WERI-Rb-1 (cell line): Measurements from ENCODE around the gene TBX15.
"Not testable (repeated sequence)": the region's sequence is repeated elsewhere in the genome, so short reads cannot be mapped to it uniquely, and the experiment has no call there.

Experiments
- DNase-seq: peaks from one replicate; pipeline ENCODE4 v3.0.0-alpha.2; 2020
- H3K27ac ChIP-seq: fragments of 250-450 bp; sonication (Bioruptor Pico); 2 replicates; pipeline ENCODE4 v1.5.1; 2020; ENCODE audit warnings: mild to moderate bottlenecking, moderate library complexity
- H3K27me3 ChIP-seq: fragments of 250-450 bp; sonication (Bioruptor Pico); 2 replicates; pipeline ENCODE4 v1.5.1; 2021; ENCODE audit warnings: mild to moderate bottlenecking, low read depth, moderate library complexity; ENCODE audit not compliant: insufficient read depth, severe bottlenecking
- H3K36me3 ChIP-seq: fragments of 250-450 bp; sonication (Bioruptor Pico); 2 replicates; pipeline ENCODE4 v1.5.1; 2020; ENCODE audit warnings: mild to moderate bottlenecking, moderate library complexity
- H3K4me3 ChIP-seq: 2 replicates; pipeline ENCODE4 v1.5.1; 2011; ENCODE audit warnings: low read depth, mild to moderate bottlenecking, control low read depth, low read length
- H3K9me3 ChIP-seq: fragments of 250-450 bp; sonication (Bioruptor Pico); 2 replicates; pipeline ENCODE4 v1.5.1; 2021; ENCODE audit warnings: mild to moderate bottlenecking, moderate library complexity; ENCODE audit not compliant: severe bottlenecking
- CTCF ChIP-seq: IDR thresholded peaks from 2 replicates; pipeline ENCODE4 v1.5.1; 2011; ENCODE audit warnings: low read depth, mild to moderate bottlenecking, control low read depth, inconsistent platforms, low read length

Gene TBX15

GRCh38 chr1:118920124-118920717, 67.9 kb downstream of the TBX15 start:
- no peaks in the 10 kb centered on the region for H3K36me3 ChIP-seq
- no peak overlapping the region for H3K27ac ChIP-seq
- no peak overlapping the region for H3K4me3 ChIP-seq
- TF ChIP-seq CTCF, result no peak
- no peaks in the 10 kb centered on the region for H3K9me3 ChIP-seq
- DNase-seq, result no peak
- H3K27me3 ChIP-seq, result no peaks in the 10 kb centered on the region

GRCh38 chr1:118918940-118919259, 69.2 kb downstream of the TBX15 start:
- Histone ChIP-seq H3K27ac (no peak overlapping the region), H3K27me3 (no peaks in the 10 kb centered on the region), H3K36me3 (no peaks in the 10 kb centered on the region), H3K9me3 (no peaks in the 10 kb centered on the region), H3K4me3 (no peak overlapping the region)
- TF ChIP-seq CTCF, result no peak
- DNase-seq, result no peak

GRCh38 chr1:118918230-118918939, 69.8 kb downstream of the TBX15 start:
- H3K4me3 ChIP-seq, result no peak overlapping the region
- no peak overlapping the region for H3K27ac ChIP-seq
- TF ChIP-seq CTCF, result no peak
- DNase-seq, result no peak
- no peaks in the 10 kb centered on the region for H3K9me3 ChIP-seq
- no peaks in the 10 kb centered on the region for H3K36me3 ChIP-seq
- H3K27me3 ChIP-seq, result no peaks in the 10 kb centered on the region

- not testable (repeated sequence) for H3K4me3 ChIP-seq, H3K9me3 ChIP-seq, H3K36me3 ChIP-seq, H3K27me3 ChIP-seq, H3K27ac ChIP-seq, DNase-seq
These were observed 71.8 kb downstream of the TBX15 start for GRCh38 chr1:118916346-118916745.

- Histone ChIP-seq H3K27ac (no peak overlapping the region), H3K9me3 (no peaks in the 10 kb centered on the region), H3K4me3 (no peak overlapping the region), H3K27me3 (no peaks in the 10 kb centered on the region), H3K36me3 (no peaks in the 10 kb centered on the region)
- no peak for TF ChIP-seq CTCF
- DNase-seq, result no peak
These were observed 73.6 kb downstream of the TBX15 start for GRCh38 chr1:118914379-118915161.

GRCh38 chr1:118913818-118914217, 74.3 kb downstream of the TBX15 start:
- Histone ChIP-seq H3K36me3 (no peaks in the 10 kb centered on the region), H3K9me3 (no peaks in the 10 kb centered on the region), H3K27ac (no peak overlapping the region), H3K4me3 (no peak overlapping the region), H3K27me3 (no peaks in the 10 kb centered on the region)
- DNase-seq, result no peak
- no peak for TF ChIP-seq CTCF
